GM19324 (cell line): Measurements from ENCODE around the gene TMEM44.

ENCODE experiments used
- ATAC-seq: cut with Tn5 transposase; IDR thresholded peaks from one replicate; pipeline ENCODE4 v1.9.1; 2021; ENCODE audit warnings: mild to moderate bottlenecking, moderate library complexity; ENCODE audit not compliant: unreplicated experiment, low FRiP score

Gene TMEM44, protein sequence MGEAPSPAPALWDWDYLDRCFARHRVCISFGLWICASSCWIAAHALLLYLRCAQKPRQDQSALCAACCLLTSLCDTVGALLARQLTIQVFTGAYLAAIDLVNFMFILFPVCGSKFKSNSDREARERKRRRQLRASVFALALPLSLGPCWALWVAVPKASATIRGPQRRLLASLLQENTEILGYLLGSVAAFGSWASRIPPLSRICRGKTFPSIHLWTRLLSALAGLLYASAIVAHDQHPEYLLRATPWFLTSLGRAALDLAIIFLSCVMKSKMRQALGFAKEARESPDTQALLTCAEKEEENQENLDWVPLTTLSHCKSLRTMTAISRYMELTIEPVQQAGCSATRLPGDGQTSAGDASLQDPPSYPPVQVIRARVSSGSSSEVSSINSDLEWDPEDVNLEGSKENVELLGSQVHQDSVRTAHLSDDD

DNA sequence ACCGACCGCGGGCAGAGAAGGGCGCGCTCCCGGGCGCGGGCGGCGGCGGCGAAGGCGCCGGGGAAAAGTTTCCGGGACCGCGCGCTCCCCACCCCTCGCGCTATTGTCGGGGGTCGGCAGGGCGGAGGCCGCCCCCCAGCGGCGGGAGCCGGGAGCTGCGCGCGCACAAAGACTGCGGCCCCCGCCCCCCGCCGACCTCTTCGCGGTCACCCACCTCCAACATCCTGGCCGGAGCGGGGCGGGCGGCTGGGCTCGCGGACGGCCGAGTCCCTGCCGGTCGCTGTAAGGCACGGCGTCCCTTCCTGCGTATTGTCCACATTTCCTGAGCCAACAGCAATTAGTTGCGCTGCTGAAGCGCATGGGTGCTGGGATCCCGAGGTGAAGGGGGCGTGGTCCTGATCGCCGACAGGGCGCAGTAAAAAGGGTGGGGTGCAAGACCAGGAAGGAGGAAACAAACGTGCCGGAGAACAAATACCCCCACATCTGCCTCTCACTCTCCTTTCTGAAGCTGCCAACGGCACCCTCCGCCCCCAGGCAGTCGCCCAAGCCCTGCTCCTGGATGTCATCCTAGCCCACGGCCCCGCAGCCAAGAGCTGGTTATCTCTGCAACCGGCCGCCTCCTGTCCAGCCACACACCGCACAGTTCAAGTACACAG, at the start of gene TMEM44:
TMEM44 (minus strand) TSS at position 71 of the 656 bp plus-strand sequence. CDS start 204 bp downstream, outside the sequence.
- ATAC-seq = peak; percentile 92

DNA sequence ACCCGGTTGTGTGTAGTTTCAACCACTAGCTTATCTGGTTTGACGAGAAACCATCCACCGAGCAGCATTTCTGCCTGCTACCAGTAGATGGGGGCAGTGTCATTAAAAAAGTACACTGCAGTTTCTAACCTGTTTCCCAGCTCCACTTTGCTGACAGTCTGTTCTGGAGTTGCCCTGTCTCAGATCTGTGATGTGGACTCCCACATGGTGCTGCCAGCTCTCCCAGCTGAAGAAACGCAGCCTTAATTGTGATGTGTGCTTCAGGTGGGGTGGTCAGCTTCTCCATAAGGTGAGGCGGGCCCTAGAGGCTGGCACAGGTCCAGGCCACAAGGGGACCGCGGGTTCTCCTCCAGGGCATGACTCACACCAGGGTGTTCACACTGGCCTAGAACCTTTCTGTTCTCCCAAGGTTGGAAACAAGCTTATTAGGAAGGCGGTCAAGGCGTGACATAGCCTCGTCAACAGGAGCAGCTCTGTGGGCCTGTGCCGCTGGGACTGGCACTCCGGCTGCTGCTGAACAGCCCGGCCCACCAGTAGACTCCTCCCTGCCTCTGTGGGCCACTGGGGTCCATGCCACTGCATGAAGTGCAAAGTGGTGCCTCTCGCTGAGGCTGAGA, 49.6 kb upstream of the TMEM44 start:
- ATAC-seq = peak; percentile 49

DNA sequence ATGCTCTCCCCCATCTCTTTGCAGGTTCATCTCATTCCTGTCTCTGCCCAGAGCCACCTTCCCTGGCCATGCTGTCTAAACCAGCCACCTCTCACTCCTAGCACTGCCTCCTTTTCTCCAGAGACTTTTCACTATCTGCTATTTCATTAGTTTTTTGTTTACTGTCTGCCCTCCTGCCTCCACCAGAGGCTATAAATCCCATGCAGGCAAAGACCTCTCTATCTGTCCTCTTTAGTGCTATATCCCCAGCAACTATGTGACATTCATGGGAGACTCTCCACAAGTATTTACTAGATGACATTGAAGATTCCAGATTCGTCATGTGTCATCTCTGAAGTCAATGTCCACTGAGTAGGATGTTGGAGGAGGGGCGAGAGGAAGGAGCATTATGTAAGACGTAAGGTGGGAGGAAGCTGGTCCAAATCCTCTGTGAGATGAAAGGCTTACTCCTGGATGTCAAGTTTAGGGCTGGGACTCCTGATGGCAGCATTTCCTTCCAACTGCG, 49.0 kb upstream of the TMEM44 start:
- ATAC-seq = no peak

DNA sequence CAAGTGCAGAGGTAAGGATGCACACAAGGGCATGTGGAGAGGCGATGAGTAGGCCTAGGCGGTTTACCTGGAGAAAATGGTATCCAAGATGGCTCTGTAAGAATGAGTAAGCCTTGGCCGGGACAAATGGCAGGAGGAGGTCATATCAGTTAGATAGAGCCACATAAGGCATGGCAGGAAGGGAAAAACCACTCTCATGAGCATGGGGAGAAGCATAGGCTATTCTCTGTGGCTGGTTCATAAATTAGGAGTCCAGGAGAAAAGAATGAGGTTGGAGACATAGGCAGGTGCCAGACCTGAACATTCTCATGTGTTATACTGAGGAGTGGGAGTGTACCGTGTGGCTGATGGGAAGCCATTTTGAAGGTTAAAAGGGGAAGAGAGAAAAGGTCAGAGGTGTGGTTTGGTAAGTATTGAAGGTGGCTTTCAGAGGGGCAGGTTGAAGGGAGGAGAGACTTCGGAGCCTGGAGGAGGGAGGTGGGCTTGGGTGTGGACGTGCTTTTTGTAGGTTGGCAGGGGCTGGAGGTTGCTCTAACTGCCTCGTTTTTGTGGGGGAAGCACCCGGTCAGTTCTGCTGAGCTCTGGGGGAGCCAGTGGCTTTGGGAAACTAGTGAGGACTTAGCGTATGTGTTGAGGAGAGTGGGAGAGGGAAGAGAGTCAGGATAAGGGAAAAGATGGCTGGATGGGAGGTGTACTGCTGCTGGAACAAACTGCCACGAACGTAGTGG, 47.8 kb upstream of the TMEM44 start:
- no peak for ATAC-seq

DNA sequence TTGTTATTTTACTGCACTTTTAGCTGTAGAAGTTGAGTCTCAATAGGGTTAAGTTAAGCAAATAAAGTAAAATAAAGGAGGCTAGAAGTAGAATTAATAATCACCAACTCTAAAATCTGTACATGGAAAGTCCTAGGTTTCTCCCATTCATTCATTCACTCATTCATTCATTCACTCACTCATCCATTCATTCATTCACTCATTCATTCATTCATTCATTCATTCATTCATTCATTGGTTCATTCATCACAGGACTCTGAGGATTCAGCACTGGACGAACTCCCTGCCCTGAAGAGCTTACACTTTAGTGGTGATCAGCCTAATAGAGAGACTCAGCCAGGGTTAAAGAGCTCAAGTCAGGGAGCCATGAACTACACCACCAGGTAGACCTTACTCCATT, 43.3 kb upstream of the TMEM44 start:
- no peak for ATAC-seq

DNA sequence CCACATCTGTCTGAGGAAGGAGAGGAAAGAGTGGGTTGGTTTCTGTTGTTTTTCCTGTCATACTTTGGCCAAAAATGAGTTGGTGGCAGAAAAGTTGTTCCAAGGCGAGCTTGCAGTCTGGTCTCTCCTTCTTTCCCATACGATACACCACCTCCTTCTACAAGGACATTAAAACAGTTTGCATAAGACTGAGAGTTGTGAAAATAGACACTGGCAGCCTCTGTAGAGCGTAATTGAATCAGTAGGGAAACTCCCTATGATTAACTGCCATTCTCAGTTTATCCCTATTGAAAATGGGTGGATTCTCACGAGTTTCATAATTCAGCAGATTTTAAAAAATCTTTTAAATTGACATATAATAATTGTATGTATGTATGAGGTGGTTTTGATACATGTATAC, 42.5 kb upstream of the TMEM44 start:
- no peak for ATAC-seq

DNA sequence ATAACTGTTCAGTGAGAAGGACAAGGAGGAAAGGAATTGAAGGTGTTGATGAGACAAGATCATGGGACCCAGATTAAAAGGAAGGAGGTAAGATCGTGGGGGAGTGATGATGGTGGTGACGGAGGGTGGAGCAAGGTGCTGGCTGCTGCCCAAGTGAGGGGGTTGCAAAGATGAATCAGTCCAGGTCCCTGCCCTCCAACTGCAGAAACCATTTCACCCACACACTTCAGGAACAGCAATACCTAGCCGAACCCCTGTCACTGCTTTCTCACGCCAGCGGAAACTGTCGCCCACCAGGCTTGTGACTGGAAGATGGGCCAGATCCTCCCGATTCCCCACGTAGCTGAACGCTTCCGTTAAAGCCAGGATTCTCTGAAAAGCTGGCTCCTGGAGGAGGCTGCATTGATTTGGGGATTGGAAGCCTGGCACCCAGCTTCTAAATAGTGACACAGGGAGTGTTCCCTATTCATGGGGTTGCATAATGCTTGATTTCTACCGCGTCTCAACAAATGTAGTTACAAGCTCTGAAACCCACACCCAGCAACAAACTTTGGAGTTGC, 41.9 kb upstream of the TMEM44 start:
- no peak for ATAC-seq

DNA sequence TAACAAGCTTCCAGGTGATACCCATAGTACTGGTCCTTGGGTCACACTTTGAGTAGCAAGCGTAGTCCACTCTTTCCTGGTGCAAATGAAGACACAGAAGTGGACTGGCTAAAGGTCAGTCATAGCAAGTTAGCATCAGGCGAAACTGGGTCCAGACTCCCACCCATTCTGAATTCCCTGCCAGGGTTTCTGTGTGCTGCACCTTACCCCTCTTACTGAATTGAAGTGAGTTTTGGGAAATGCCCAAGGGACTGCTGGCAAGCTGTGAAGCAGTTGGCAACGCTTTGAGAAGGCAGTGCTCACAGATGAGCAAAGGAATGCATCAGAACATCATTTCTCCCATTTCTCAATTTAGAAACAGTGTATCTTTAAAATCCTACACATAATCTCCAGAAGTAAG, 40.5 kb upstream of the TMEM44 start:
- no peak for ATAC-seq

DNA sequence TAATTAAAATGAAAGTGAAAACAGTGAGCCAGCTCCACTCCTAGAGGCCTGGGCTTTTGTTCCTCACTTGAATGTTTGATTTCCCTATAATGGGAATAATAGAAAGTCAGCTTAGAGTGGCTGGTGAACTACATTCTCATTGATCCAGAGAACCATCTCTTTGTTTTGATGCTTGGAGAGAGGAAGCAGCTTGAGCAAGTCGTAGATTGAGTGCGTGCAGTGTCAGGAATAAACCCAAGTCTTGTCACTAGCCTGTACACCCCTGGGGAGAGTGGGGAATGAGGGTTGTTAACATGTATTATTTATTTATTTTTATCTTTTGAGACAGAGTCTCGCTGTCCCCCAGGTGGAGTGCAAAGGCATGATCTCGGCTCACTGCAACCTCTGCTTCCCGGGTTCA, 39.7 kb upstream of the TMEM44 start:
- ATAC-seq = no peak

DNA sequence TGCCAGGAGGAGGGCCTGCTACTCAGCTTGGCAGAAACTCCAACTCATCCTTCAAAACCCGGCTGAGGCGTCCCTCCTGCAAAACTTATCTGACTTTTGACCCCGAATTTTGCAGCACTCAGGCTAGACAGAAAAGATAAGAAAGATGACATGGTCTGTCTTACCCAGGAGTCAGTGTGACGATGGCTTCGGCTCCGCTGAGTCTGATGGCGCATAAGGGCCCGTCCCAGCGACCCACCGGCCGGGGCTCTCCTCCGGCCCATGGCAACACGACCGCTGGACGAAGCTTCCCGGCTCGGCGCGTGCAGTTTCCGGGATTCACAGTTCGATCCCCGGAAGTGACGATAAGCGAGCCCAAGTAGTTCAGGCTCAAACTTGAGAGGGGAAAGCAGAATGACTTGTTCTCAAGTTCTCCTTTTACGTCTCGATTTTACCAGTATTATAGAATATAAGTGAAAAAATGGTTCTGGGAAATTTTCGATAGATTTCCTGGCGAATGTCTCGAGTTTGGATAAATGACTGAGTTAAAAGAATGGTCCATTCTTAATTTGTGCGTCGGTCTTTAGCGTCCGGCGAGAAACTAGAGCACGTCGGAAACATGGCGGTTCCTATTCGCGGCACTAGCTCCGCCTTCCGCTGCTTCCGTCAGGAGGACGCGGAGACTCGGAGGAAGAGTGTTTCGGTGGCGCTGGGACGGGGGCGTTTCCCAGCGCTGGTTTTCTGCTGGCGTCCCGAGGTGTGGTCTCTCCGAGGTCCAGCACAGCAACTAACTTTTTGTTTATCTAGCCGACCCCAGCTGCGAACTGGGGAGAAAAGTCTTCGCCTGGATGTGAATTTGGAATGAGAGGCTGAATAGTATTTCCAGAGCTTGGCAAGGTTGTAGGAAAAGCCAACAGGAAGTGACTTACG, 38.9 kb upstream of the TMEM44 start, which contains the start of gene LSG1:
LSG1 (minus strand) TSS at position 292 of the 909 bp plus-strand sequence; CDS start at position 263, 29 bp downstream.
- peak; percentile 89 for ATAC-seq

DNA sequence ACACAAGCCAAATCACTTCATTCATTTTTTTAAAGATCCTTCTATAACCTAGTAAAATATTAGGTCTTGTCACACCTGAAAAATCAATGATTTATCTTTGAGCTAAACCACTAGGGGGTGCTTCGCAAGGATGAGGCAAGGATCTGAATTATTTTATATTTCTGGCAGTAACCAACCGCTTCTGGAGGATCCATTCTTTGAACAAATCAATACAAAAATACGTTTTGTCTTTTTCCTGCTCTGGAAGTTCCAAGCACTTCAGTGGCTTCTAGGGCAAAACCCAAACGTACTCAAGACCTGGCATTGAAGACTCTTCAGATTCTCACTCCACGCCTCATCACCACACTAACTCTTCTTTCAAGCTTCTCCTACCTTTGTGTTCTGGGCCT, 38.3 kb upstream of the TMEM44 start:
- no peak for ATAC-seq

DNA sequence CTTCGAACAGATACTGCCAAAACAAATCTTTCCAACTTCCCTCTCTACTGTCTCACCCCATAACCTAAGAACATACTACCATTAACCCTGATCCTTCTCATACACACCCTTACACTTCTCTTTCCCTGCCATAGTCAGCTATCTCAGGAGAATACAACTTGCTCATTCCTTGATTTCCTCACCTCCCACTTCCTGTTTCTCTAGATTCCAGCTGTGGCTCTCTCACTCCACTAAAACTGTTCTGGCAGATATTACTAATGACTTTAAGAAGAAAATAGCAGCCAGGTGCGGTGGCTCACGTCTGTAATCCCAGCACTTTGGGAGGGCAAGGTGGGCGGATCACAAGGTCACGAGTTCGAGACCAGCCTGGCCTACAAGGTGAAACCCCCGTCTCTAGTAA, 34.1 kb upstream of the TMEM44 start:
- ATAC-seq = no peak

DNA sequence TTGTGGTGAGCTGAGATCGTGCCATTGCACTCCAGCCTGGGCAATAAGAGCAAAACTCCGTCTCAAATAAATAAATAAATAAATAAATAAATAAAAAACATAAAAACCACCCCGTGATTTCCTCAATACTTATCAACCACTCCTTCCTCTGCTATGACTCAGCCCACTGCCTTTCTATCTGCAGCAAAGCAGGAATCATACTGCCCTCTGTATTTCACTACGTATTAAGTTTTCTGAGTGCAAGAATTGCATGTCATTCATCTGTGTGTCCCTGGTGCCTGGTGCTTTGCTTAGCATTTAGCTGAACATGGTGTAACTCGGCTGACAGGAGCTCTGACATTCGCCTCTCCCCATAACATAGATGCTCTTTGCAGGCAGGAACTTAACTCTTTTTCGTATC, 31.6 kb upstream of the TMEM44 start:
- no peak for ATAC-seq

DNA sequence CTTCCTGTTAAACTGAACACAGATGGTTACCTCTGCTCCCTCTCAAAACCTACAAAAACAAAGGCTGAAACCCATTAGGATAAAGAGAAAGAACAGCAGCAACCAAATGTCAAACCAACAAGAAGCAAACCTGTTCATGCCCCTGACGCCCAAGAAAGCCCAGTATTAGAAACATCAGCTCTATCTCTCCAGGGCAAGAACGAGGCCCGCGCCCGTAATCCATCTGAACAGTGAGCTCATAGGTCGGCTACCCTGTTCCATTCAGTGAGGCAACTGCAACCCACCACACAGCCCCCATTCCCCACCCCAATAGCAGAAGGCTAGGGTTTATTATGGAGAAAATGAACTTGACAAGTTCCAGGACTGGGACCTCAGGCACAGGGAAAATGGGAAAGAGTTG, 28.7 kb upstream of the TMEM44 start:
- ATAC-seq = no peak

DNA sequence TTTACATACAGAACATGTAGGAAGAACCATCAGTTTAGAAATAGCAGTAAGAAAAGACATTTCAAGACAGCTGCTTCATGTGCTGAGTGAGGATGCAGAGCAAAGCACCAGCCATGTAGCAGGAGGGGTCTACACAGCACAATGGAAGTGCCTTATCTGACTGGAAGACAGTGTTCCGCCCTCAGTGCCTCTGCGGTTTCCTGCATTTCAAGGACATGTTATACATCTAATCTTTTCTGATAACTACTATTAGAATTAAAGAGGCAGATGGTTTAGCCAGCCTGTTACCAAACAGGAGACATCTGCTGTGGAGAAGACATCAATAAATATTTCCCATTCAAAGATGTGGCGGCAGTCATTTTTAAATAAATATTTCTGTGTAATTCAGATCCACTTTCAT, 28.2 kb upstream of the TMEM44 start:
- ATAC-seq = no peak

DNA sequence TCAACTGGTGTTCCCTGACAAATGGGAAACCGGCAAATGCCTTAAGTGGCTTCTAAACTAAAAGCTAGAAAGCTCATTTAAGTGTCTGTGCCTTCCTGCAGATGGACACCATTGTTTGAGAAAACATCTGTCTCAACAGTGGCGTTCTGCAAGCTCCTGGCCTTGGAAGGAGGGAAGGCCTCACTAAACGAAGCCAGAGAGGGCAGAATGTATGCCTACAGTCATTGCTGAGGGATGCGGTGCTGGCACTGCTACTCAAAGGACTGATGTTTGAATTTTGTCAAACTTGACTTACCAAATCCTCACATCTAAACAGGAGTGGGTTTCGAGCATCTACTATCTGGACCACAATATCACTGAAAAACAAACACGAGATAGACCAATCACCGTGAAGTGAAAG, 26.6 kb upstream of the TMEM44 start:
- ATAC-seq = no peak

DNA sequence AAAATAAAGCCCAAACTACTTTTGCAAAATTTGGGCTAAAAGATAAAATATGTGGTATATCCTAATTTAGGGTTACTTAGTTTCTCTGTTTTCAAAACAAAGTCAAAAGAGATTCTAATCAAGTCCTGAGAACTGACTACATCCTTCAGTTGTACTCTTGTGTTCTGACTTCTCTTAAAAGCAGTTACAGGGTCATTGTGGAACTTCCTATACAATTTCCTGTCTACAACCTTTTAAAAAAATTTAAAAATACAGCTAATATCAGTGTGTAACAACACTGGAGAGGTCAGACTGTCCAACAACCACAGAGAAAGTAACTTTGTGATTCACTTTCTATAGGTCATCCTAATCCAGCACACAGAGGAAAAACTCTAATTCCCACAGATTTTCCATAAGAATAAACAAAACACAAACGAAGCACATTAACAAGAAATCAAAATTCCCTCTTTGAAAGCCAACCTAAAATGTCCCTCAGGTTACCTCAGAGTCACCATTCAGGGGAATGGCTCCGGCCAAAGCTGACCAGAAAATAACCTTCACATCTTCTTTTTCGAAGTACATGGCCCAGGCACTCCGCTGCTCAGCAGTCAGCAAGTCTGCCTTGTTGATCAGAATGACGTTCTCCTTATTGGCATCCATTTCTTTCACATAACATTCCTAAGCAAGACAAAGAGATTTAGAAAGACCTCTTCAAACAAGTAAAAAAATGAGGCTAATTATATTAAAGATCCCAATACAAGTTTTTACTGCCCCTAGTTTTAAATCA, 25.4 kb upstream of the TMEM44 start:
- ATAC-seq = no peak

DNA sequence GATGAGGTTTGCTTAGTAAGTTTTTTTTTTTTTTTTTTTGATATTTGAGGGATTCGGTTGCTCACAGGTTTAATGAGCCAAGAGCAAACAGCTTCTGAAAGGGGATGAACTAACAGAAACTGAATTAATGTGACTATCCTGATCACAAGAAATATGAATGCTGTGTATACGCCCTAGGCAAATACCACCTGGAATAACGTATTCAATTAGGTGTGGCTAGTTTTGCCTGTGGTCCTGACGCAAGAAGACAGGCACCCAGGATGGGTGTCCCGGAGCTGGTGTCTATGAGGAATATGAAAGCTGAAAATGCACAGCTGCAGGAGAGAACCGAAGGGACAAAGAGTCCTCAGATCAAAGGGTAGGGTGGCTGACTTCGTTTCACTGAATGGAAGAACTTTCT, 24.2 kb upstream of the TMEM44 start:
- no peak for ATAC-seq

DNA sequence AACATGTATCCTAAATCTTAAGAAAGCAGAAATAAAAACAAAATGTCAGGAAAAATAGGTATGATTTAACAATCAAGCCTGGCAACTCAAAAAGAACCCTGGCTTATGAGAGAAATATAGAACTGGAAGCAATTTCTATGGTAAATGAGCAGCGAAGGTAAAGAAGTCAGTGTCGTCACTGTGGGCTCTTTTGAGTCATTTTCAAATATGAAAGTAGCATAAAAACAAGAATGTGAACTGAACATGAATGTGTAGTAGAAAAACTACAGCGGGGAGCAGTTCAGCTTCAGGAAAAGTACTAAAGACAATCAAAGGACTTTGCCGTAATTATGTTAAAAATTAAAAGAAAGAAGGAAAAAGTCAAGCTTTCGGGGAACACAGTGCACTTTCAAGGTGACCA, 21.2 kb upstream of the TMEM44 start:
- no peak for ATAC-seq
